HepG2 (cell line): ENCODE measurements around the gene CDX1. TPM values are rescaled to one million over a fixed set of nuclear protein-coding genes. Genes with fewer than 3 reads are reported as not detected.

Experiments used
- CAMTA2 ChIP-seq: sonication (generic); formaldehyde crosslinking; IDR thresholded peaks from 2 replicates; pipeline ENCODE4 v1.4.0; 2020; ENCODE audit warnings: mild to moderate bottlenecking, missing genetic modification reagents, borderline replicate concordance
- HNRNPH1 ChIP-seq: fragments of 200-400 bp; formaldehyde crosslinking; optimal IDR thresholded peaks from 2 replicates; pipeline ENCODE3; 2017; ENCODE audit warnings: mild to moderate bottlenecking, low read depth, low read length
- KLF12 ChIP-seq: sonication (generic); formaldehyde crosslinking; IDR thresholded peaks from 2 replicates; pipeline ENCODE4 v1.4.0; 2020; ENCODE audit warnings: missing genetic modification reagents, borderline replicate concordance
- MEIS2 ChIP-seq: sonication (generic); formaldehyde crosslinking; IDR thresholded peaks from 2 replicates; pipeline ENCODE4 v1.9.0; 2021; ENCODE audit warnings: mild to moderate bottlenecking, missing genetic modification reagents
- RBM22 ChIP-seq: fragments of 200-400 bp; formaldehyde crosslinking; optimal IDR thresholded peaks from 2 replicates; pipeline ENCODE3; 2017; ENCODE audit warnings: mild to moderate bottlenecking, low read length, moderate library complexity
- SAFB2 ChIP-seq: sonication (generic); formaldehyde crosslinking; IDR thresholded peaks from 2 replicates; pipeline ENCODE4 v1.5.1; 2020; ENCODE audit warnings: missing genetic modification reagents, low read depth, mild to moderate bottlenecking, borderline replicate concordance
- ZNF143 ChIP-seq: sonication (generic); formaldehyde crosslinking; IDR thresholded peaks from 2 replicates; pipeline ENCODE4 v1.4.0; 2020; ENCODE audit warnings: missing genetic modification reagents
- ZNF3 ChIP-seq: IDR thresholded peaks from 2 replicates; pipeline ENCODE4 v1.7.0; 2017; ENCODE audit warnings: inconsistent platforms
- ZNF646 ChIP-seq: sonication (generic); formaldehyde crosslinking; IDR thresholded peaks from 2 replicates; pipeline ENCODE4 v1.9.0; 2021; ENCODE audit warnings: mild to moderate bottlenecking, missing genetic modification reagents
- ZSCAN25 ChIP-seq: sonication (generic); formaldehyde crosslinking; IDR thresholded peaks from 2 replicates; pipeline ENCODE4 v1.8.0; 2022; ENCODE audit warnings: mild to moderate bottlenecking, missing genetic modification reagents
- ZSCAN30 ChIP-seq: sonication (generic); formaldehyde crosslinking; IDR thresholded peaks from 2 replicates; pipeline ENCODE4 v1.5.0; 2020; ENCODE audit warnings: mild to moderate bottlenecking, missing genetic modification reagents
- polyA plus RNA-seq, 8 experiments: library from polyadenylated mRNA; depleted of rRNA in 3 of 8; stranded (reverse) in 7 of 8; unstranded in 1 of 8; fragments of >200 nt; fragmentation: Illumina TruSeq in 4 of 8; extraction: Trizol in 4 of 8; gene quantifications; 2 replicates each; pipeline versions ENCODE4 v1.2.1 to v1.2.3, GENCODE V29; 2011 to 2016; ENCODE audit warnings: low read depth in 4 of 8, missing spikeins in 1 of 8, mixed read lengths in 1 of 8; ENCODE audit not compliant: insufficient read depth in 1 of 8
- total RNA-seq, 5 experiments: library from RNA; depleted of rRNA; stranded (reverse); fragments of >200 nt; fragmentation: Illumina TruSeq; extraction: Trizol; gene quantifications; 2 replicates each; pipeline ENCODE4 v1.2.3, GENCODE V29; 2016; ENCODE audit warnings: low read depth in 1 of 5
- TF ChIP-seq, protein P1 (sequence below), 2 experiments: fragments of 450-650 bp in 1 of 2; sonication (generic) in 1 of 2; formaldehyde crosslinking in 1 of 2; IDR thresholded peaks; 2 replicates each; pipeline versions ENCODE4 v1.6.1 to v1.8.0; 2016 to 2022; ENCODE audit warnings: antibody characterized with exemption in 1 of 2, mild to moderate bottlenecking in 1 of 2, missing genetic modification reagents in 1 of 2

Gene CDX1
- total and polyA plus RNA-seq, 2 of the 13 experiments (the other 11 are each of a cell fraction or from before 2014, with no cell fraction given): not detected

GRCh38 chr5:150129813-150130492, 36.6 kb upstream of the CDX1 start (continued):
- TF ChIP-seq, protein P1, sequence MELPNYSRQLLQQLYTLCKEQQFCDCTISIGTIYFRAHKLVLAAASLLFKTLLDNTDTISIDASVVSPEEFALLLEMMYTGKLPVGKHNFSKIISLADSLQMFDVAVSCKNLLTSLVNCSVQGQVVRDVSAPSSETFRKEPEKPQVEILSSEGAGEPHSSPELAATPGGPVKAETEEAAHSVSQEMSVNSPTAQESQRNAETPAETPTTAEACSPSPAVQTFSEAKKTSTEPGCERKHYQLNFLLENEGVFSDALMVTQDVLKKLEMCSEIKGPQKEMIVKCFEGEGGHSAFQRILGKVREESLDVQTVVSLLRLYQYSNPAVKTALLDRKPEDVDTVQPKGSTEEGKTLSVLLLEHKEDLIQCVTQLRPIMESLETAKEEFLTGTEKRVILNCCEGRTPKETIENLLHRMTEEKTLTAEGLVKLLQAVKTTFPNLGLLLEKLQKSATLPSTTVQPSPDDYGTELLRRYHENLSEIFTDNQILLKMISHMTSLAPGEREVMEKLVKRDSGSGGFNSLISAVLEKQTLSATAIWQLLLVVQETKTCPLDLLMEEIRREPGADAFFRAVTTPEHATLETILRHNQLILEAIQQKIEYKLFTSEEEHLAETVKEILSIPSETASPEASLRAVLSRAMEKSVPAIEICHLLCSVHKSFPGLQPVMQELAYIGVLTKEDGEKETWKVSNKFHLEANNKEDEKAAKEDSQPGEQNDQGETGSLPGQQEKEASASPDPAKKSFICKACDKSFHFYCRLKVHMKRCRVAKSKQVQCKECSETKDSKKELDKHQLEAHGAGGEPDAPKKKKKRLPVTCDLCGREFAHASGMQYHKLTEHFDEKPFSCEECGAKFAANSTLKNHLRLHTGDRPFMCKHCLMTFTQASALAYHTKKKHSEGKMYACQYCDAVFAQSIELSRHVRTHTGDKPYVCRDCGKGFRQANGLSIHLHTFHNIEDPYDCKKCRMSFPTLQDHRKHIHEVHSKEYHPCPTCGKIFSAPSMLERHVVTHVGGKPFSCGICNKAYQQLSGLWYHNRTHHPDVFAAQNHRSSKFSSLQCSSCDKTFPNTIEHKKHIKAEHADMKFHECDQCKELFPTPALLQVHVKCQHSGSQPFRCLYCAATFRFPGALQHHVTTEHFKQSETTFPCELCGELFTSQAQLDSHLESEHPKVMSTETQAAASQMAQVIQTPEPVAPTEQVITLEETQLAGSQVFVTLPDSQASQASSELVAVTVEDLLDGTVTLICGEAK (IDR thresholded peaks at IDR 0.05): no peak
- TF ChIP-seq, protein P1 (CRISPR knock-in tag; IDR thresholded peaks at IDR 0.05): no peak
- no peak for TF ChIP-seq ZNF143
- no peak; the same call in 1 of the 2 replicates for TF ChIP-seq SAFB2 (CRISPR knock-in tag)
- TF ChIP-seq ZSCAN30 (CRISPR knock-in tag): no peak
- TF ChIP-seq MEIS2: peak; percentile 35; the same call in 1 of the 2 replicates
- TF ChIP-seq ZNF3 (CRISPR knock-in tag): no peak
- TF ChIP-seq KLF12 (CRISPR knock-in tag): no peak
- TF ChIP-seq ZNF646 (CRISPR knock-in tag): no peak
- no peak for TF ChIP-seq RBM22
- TF ChIP-seq CAMTA2 (CRISPR knock-in tag): no peak
- TF ChIP-seq ZSCAN25 (CRISPR knock-in tag): 0 out of 2 replicates have a peak, but pooled peaks have one; percentile 44
- TF ChIP-seq HNRNPH1: no peak
